Measurements from ENCODE around the gene ZNF341. TPM values are rescaled to one million over a fixed set of nuclear protein-coding genes. Genes with fewer than 3 reads are reported as not detected.
A peak's percentile ranks its signal among the peaks of the same experiment; 100 is the strongest.

ZNF341 gene
- total and polyA plus RNA-seq, 9 of the 15 experiments (the other 6 are each of a cell fraction or from before 2014, with no cell fraction given), result 0.08 to 2.6 (median 1.0) TPM

DNA sequence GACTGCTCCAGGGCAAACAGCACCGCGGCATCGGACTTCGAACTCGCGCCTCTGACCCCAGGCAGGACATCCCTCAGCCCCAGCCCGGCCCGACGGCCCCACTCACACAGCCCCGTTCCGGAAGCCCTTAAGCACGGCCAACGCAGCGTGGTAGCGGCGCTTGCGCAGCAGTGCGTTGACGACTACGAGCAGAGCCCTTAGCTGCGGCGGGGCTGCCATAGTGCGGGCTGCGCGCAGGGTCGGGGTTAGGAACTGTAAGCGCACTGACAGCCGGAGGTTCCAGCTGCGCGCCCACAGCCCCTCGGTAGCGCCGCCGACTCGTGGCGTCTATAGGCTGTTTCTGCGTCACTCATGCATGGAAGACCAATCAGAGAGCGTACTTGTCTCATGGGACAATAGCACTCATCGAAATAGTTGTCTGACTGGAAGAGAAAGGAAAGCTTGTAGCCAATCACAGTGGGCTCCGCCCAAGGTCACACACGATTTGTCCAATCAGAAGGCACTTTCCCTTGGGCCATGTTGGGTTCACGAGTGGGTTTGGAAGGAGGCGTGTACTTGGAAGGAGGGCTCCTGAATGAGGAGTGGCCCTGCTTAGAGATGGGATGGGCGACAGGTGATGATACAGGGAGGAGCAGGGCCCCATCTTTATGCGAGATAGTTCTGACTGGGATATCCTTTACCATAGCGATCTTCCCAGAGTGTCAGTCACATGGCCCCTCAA lies 11.6 kb upstream of the ZNF341 start, which contains the start of gene PXMP4 (continued):
- TF ChIP-seq, protein P1, sequence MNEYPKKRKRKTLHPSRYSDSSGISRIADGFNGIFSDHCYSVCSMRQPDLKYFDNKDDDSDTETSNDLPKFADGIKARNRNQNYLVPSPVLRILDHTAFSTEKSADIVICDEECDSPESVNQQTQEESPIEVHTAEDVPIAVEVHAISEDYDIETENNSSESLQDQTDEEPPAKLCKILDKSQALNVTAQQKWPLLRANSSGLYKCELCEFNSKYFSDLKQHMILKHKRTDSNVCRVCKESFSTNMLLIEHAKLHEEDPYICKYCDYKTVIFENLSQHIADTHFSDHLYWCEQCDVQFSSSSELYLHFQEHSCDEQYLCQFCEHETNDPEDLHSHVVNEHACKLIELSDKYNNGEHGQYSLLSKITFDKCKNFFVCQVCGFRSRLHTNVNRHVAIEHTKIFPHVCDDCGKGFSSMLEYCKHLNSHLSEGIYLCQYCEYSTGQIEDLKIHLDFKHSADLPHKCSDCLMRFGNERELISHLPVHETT (CRISPR knock-in tag; conservative IDR thresholded peaks at IDR 0.05 in 1 of 2, IDR thresholded peaks at IDR 0.05 in 1 of 2), result peak in 1 of 2 experiments; percentile 70; a peak in 2 of 4 replicates
- TF ChIP-seq TRIM24 (IDR thresholded peaks at IDR 0.05) (peak in 1 of 2 experiments; percentile 8; a peak in 1 of 4 replicates), MAFF (IDR thresholded peaks at IDR 0.05; ENCODE audit: low read length) (no peak), COPS2 (conservative IDR thresholded peaks at IDR 0.05) (no peak), ZKSCAN3 (CRISPR knock-in tag; IDR thresholded peaks at IDR 0.05) (no peak), CCNT2 (IDR thresholded peaks at IDR 0.05; ENCODE audit: borderline replicate concordance, extremely low read depth, insufficient read length, low read depth, low read length) (no peak), HMBOX1 (IDR thresholded peaks at IDR 0.05) (no peak), SAP30 (IDR thresholded peaks at IDR 0.05; ENCODE audit: borderline replicate concordance, insufficient read depth, low read depth, low read length, poor library complexity, severe bottlenecking) (peak; percentile 97), RREB1 (CRISPR knock-in tag; IDR thresholded peaks at IDR 0.05) (no peak), TBL1XR1 (IDR thresholded peaks at IDR 0.05; ENCODE audit: low read length in 2 of 2) (0 out of 4 replicates have a peak, but pooled peaks of 1 of the 2 experiments have one; percentile 9)
- TF ChIP-seq, protein P2, sequence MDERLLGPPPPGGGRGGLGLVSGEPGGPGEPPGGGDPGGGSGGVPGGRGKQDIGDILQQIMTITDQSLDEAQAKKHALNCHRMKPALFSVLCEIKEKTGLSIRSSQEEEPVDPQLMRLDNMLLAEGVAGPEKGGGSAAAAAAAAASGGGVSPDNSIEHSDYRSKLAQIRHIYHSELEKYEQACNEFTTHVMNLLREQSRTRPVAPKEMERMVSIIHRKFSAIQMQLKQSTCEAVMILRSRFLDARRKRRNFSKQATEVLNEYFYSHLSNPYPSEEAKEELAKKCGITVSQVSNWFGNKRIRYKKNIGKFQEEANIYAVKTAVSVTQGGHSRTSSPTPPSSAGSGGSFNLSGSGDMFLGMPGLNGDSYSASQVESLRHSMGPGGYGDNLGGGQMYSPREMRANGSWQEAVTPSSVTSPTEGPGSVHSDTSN (CRISPR knock-in tag; IDR thresholded peaks at IDR 0.05; ENCODE audit: low read depth), result peak; percentile 98
- TF ChIP-seq, protein P2 (tag; conservative IDR thresholded peaks at IDR 0.05; ENCODE audit: low read depth), result peak; percentile 99
- TF ChIP-seq, protein P3, sequence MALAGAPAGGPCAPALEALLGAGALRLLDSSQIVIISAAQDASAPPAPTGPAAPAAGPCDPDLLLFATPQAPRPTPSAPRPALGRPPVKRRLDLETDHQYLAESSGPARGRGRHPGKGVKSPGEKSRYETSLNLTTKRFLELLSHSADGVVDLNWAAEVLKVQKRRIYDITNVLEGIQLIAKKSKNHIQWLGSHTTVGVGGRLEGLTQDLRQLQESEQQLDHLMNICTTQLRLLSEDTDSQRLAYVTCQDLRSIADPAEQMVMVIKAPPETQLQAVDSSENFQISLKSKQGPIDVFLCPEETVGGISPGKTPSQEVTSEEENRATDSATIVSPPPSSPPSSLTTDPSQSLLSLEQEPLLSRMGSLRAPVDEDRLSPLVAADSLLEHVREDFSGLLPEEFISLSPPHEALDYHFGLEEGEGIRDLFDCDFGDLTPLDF (CRISPR knock-in tag; IDR thresholded peaks at IDR 0.05), result no peak; the same call in 1 of the 2 replicates

All from K562 (cell line).